ENCODE results near the gene GSTA2.

DNA sequence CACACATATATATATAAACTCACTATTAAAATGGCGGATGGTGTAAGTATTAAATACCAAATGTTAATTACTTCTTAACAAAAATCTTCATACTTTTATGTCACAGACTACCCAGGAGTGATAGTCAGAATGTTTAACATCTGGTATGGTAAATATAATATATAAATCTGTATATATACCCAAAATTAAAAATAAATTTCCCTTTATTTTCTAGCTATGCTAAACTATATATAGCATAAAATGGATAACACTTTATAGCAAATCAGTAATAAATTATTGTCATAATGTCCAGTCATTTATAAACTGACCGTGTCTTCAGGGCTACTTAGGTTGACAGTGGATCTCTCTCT is 37.1 kb downstream of the GSTA2 start:
- TF ChIP-seq, protein P1, sequence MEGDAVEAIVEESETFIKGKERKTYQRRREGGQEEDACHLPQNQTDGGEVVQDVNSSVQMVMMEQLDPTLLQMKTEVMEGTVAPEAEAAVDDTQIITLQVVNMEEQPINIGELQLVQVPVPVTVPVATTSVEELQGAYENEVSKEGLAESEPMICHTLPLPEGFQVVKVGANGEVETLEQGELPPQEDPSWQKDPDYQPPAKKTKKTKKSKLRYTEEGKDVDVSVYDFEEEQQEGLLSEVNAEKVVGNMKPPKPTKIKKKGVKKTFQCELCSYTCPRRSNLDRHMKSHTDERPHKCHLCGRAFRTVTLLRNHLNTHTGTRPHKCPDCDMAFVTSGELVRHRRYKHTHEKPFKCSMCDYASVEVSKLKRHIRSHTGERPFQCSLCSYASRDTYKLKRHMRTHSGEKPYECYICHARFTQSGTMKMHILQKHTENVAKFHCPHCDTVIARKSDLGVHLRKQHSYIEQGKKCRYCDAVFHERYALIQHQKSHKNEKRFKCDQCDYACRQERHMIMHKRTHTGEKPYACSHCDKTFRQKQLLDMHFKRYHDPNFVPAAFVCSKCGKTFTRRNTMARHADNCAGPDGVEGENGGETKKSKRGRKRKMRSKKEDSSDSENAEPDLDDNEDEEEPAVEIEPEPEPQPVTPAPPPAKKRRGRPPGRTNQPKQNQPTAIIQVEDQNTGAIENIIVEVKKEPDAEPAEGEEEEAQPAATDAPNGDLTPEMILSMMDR (conservative IDR thresholded peaks at IDR 0.05; ENCODE audit: low read length): no peak
- no peak for TF ChIP-seq EZH2phosphoT487 (IDR thresholded peaks at IDR 0.05; ENCODE audit: borderline replicate concordance, low read depth, low read length)

Data from OCI-LY7 (cell line).